Motor neuron (in vitro differentiated cells): ENCODE measurements around the gene KCNJ15. TPM values are rescaled to one million over a fixed set of nuclear protein-coding genes. Genes with fewer than 3 reads are reported as not detected.

Experiments used
- ATAC-seq, 8 experiments: fragments of 200-7000 bp; cut with Tn5 transposase; replicated peaks in 6 of 8; 2 replicates each; pipeline ENCODE4 v1.8.0; 2021; ENCODE audit warnings: mild to moderate bottlenecking in 8 of 8, moderate library complexity in 8 of 8
- H3K27ac ChIP-seq, 2 donors: fragments of 250-450 bp; sonication (Bioruptor Pico); 2 replicates each; pipeline ENCODE4 v1.9.0; 2021; ENCODE audit warnings: antibody characterized with exemption in 2 of 2, mild to moderate bottlenecking in 2 of 2, moderate library complexity in 1 of 2
- H3K4me1 ChIP-seq, 2 donors: fragments of 250-450 bp; sonication (Bioruptor Pico); replicated peaks in 1 of 2; 2 replicates each; pipeline ENCODE4 v1.6.1; 2021; ENCODE audit warnings: antibody characterized with exemption in 2 of 2, mild to moderate bottlenecking in 2 of 2, moderate library complexity in 1 of 2
- H3K4me3 ChIP-seq, 5 donors: fragments of 250-450 bp; sonication (Bioruptor Pico); 2 replicates each; pipeline ENCODE4 v1.9.0; 2021; ENCODE audit warnings: antibody characterized with exemption in 5 of 5, mild to moderate bottlenecking in 5 of 5, moderate library complexity in 4 of 5
- WGBS, 10 experiments: fragments of 450-650 bp; shearing (Covaris generic); methylation state at CpG; one replicate each; pipeline ENCODE4 v1.0.0; 2022; 5-methylcytosine and 5-hydroxymethylcytosine counted together
- in situ Hi-C, 9 experiments: fragments of 400-800 bp; cut with MboI; loops; one replicate each; pipeline ENCODE4 v1.15.0; 2021; ENCODE audit warnings: low sequenced_read_pairs in 9 of 9, low pct_unique_long_range_greater_than_20kb in 2 of 9; ENCODE audit not compliant: unreplicated experiment in 9 of 9
- total RNA-seq, 8 experiments: library from RNA; unstranded; fragments of 300-600 nt; gene quantifications; 2 replicates each; pipeline versions ENCODE4 v1.2.3 to v1.2.4, GENCODE V29; 2022

Gene KCNJ15
- total RNA-seq, 8 experiments from 2014 or later = 0.14 to 1.6 (median 0.34) TPM; not detected in 2

DNA sequence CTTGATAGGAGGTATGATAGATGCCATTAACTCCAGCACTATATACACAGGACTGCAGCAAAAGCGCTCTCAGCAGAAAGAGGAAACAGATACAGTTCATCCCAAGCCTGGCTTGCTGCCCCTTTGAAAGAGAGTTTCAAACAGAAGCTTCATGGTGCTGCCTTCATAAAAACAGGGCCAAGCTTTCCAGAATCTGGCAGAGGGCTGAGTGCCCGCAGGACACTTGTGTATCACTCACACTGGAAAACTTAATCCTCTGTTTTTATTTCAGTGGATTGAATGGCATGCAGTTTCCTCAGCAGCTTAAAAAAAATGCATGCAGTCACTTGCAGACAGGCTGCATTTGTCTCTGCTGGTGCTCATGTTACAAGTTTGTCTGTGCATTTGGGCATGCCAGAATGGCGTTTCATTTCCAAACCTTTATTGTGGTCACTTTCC, 40.4 kb downstream of the KCNJ15 start:
- in situ Hi-C loops = no loop called here
- WGBS, 10 experiments = 0 to 60% (median 39%) methylated on average over 1 to 3 of the region's 3 CpGs; no CpG with 5 or more reads in 2 of the 10 experiments
- Histone ChIP-seq H3K27ac (no peak overlapping the region), H3K4me1 (peaks cover 3 to 4% of the 10 kb centered on the region in 2 donors), H3K4me3 (no peak overlapping the region)
- peak in 5 of 8 experiments; percentile 12 to 76 (median 36) for ATAC-seq

DNA sequence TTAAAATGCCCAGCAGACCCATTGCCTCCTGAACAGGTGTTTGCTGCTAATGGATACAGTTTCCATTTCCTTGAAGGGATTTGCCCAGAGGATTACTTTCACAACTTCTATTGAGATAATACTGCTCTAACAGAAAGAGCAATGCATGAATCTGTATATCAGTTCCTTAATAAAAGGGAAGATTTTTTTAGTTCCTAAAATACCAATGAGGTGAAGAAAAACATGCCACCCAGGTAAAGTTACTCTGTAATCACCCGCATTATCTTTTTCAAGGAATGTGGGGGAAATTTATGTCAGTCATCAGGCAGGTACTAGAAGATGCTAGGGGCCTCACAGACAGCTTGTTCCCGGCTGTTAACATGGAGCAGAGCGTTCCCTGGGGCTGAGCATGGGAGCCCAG, 41.1 kb downstream of the KCNJ15 start:
- 80 to 100% (median 88%) methylated on average over 1 to 3 of the region's 3 CpGs; no CpG with 5 or more reads in 1 of the 10 experiments for WGBS, 10 experiments
- no peak overlapping the region for H3K27ac ChIP-seq
- in situ Hi-C loops = no loop called here
- ATAC-seq = no peak
- H3K4me1 ChIP-seq = peaks cover 3 to 4% of the 10 kb centered on the region in 2 donors
- H3K4me3 ChIP-seq = no peak overlapping the region

DNA sequence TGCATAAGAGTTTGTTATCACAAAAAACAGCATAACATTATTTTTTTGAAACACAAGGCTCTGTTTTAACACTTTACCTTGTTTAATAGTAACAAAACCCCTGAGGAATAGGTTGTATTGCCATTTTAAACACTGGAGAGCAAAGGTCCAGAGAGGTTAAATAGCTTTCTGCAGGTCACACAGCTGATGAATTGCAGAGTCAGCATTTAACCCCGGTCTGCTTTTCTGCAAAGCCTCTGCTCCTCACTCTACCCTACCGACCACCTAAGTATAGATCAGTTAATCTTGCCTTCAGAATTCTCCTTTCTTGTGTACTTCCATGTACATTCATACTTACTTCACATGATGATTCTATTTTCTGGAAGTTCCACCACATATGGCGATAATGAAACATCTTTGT, 42.0 kb downstream of the KCNJ15 start:
- ATAC-seq = no peak
- in situ Hi-C loops = no loop called here
- H3K4me3 ChIP-seq = no peak overlapping the region
- no peak overlapping the region for H3K27ac ChIP-seq
- peaks cover 3 to 4% of the 10 kb centered on the region in 2 donors for H3K4me1 ChIP-seq
- 79 to 100% (median 85%) methylated on average over 1 to 3 of the region's 3 CpGs; no CpG with 5 or more reads in 3 of the 10 experiments for WGBS, 10 experiments

DNA sequence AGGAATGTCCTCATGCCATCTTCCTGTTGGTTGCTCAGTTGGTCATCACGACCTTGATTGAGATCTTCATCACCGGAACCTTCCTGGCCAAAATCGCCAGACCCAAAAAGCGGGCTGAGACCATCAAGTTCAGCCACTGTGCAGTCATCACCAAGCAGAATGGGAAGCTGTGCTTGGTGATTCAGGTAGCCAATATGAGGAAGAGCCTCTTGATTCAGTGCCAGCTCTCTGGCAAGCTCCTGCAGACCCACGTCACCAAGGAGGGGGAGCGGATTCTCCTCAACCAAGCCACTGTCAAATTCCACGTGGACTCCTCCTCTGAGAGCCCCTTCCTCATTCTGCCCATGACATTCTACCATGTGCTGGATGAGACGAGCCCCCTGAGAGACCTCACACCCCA, 42.9 kb downstream of the KCNJ15 start:
- 66 to 100% (median 94%) methylated on average over 1 to 7 of the region's 8 CpGs; no CpG with 5 or more reads in 4 of the 10 experiments for WGBS, 10 experiments
- no peak overlapping the region for H3K27ac ChIP-seq
- no peak overlapping the region for H3K4me3 ChIP-seq
- in situ Hi-C loops = no loop called here
- H3K4me1 ChIP-seq = peaks cover 3 to 4% of the 10 kb centered on the region in 2 donors
- ATAC-seq = no peak

DNA sequence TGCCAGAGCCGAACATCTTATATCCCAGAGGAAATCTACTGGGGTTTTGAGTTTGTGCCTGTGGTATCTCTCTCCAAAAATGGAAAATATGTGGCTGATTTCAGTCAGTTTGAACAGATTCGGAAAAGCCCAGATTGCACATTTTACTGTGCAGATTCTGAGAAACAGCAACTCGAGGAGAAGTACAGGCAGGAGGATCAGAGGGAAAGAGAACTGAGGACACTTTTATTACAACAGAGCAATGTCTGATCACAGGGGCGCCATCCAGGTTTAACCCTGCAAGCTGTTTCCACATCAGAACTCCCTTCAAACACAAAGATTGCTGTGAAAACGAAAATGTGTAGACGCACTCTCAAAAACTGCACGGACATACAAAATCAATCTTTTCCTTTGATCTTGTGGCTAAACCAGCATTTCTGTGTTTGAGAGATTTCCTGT, 43.4 kb downstream of the KCNJ15 start:
- H3K27ac ChIP-seq = no peak overlapping the region
- no peak overlapping the region for H3K4me3 ChIP-seq
- H3K4me1 ChIP-seq = peaks cover 3 to 4% of the 10 kb centered on the region in 2 donors
- ATAC-seq = no peak
- 20 to 90% (median 80%) methylated on average over 1 to 7 of the region's 7 CpGs for WGBS, 10 experiments
- in situ Hi-C loops = no loop called here

DNA sequence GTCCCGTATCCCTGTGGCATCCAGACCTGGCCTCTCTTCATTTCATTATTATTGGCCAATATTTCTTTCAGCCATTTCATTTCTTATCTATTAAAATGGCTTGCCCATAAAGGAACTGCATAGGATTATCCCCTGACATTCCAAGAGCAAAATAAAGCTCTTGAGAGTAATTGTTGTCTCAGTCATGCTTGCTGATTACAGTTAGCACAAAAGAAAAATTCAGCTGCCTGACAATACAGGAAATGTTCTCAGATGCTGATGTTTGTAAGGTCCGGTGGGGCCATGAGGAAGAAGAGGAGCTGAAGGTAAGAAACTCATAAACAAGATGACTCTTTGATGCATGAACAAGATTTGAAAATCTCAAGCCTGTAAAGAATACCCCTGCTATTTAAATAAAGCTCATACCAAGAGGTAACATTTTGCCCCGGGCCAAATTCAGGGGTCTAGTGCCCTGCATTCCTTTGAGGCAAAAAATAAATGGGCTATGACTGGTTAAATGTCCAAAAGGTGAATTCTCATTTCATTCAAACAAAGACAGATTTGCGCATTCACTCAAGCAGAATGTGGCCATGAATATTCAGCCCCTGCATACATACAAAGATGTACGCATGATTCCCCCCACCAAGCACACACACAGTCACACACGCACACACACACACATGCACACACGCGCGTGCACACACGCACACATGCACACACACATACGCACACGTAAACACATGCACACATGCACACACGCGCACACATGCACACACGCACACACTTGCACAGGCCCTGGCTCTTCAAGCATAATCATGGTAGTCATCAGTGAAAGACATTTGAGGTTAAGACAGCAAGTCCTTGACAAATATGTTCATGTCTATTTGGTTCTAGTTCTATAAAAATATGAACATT, 44.8 kb downstream of the KCNJ15 start:
- in situ Hi-C loops = no loop called here
- H3K4me1 ChIP-seq = peaks cover 3 to 4% of the 10 kb centered on the region in 2 donors
- 20 to 97% (median 83%) methylated on average over 1 to 15 of the region's 15 CpGs for WGBS, 10 experiments
- no peak overlapping the region for H3K4me3 ChIP-seq
- peak in 3 of 8 experiments; percentile 9 to 25 (median 20) for ATAC-seq
- no peak overlapping the region for H3K27ac ChIP-seq

DNA sequence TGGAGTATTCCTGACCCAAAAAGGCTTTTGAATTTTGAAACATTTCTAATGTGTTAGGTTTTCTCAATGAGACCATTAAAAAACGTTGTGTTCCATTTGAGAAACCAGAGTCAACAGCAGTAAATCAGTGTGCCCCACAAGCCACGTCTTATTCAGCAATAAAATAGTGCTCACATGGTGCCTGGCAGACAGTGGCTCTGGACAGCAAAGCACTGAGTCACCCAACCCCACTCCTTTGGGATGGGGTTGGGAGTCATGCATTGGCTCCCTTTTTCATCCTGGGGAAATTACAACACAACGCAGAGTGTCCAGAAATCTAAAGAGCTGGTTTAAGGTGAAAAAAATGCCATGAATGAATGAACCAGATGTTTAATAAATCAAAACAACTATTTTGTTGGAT, 46.5 kb downstream of the KCNJ15 start:
- H3K27ac ChIP-seq = no peak overlapping the region
- 17 to 100% (median 71%) methylated on average over 1 to 3 of the region's 3 CpGs; no CpG with 5 or more reads in 1 of the 10 experiments for WGBS, 10 experiments
- no peak overlapping the region for H3K4me3 ChIP-seq
- peak in 3 of 8 experiments; percentile 42 to 60 (median 53) for ATAC-seq
- in situ Hi-C loops = no loop called here
- peaks cover 1 to 3% of the 10 kb centered on the region in 2 donors for H3K4me1 ChIP-seq

DNA sequence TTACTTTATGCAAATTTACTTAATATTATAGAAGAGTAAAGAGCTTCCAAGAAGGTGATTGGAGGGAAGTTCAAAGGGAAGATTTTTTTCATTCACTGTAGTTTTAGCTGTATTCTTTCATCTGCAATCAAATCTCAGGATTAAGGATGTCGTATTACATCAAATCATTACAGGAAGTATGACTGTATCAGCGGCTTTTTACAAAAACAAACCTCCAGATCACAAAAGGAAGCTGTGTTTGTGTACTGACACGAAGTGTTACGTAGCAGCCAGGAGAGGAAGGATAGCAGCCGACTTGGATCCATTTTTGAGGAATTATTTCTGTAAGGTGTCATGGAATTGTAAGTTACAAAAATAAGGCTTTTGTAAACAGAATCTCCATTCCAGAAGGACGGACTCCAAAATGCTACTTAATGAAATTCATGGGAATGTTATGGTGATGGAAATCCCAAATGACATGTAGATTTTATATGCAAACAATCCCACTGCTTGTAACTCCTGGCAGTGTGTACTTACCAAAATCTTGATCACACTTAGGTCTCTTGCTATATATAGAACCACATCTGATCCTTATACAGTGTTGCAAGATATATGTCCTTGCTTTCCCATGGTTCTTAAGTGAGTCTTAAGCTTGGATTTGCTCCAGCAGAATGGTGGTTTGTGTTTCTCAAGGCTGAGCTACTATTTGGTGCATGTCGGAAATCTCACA, 49.8 kb downstream of the KCNJ15 start:
- Histone ChIP-seq H3K27ac (no peak overlapping the region), H3K4me1 (peaks cover 0 to 4% of the 10 kb centered on the region in 2 donors), H3K4me3 (no peak overlapping the region)
- ATAC-seq = peak in 3 of 8 experiments; percentile 56 to 89 (median 73)
- in situ Hi-C loops = no loop called here
- WGBS, 10 experiments = 6 to 94% (median 71%) methylated on average over 2 to 7 of the region's 7 CpGs

DNA sequence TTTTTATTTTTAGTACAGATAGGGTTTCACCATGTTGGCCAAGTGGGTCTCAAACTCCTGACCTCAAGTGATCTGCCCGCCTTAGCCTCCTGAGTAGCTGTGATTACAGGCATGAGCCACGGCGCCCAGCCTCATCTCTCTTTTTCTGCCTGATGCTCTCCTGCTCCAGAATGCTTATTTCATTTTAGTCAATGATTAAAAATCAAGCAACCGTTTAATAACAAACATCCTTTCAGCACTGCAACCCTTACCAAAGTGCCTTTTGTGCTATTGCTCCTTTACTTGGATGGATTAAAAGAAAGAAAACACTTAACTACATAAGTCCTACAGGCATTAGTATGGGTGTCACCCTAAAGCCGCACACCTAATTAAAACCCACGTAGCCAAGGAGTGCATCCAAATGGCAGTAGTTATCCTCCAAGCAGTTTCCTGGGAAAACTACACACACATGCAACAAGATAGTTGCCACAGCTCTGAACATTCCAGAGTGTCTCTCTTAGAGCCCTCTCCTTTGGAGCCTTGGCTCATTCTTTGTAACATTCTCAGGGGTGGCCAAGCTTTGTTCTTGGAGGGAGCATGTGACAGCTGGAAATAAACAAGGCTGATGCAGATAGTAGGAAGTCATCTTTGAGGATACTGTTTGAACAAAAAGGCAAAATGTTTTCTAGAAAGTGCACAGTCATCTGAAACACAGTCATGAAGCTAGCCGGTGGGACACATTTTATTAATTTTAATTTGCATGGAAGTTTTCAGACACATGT, 51.2 kb downstream of the KCNJ15 start:
- no peak overlapping the region for H3K4me3 ChIP-seq
- in situ Hi-C loops = no loop called here
- H3K4me1 ChIP-seq = peaks cover 0 to 4% of the 10 kb centered on the region in 2 donors
- WGBS, 10 experiments = 20 to 94% (median 70%) methylated on average over 2 to 7 of the region's 7 CpGs; no CpG with 5 or more reads in 1 of the 10 experiments
- ATAC-seq = peak in 3 of 8 experiments; percentile 73 to 96 (median 78)
- no peak overlapping the region for H3K27ac ChIP-seq

DNA sequence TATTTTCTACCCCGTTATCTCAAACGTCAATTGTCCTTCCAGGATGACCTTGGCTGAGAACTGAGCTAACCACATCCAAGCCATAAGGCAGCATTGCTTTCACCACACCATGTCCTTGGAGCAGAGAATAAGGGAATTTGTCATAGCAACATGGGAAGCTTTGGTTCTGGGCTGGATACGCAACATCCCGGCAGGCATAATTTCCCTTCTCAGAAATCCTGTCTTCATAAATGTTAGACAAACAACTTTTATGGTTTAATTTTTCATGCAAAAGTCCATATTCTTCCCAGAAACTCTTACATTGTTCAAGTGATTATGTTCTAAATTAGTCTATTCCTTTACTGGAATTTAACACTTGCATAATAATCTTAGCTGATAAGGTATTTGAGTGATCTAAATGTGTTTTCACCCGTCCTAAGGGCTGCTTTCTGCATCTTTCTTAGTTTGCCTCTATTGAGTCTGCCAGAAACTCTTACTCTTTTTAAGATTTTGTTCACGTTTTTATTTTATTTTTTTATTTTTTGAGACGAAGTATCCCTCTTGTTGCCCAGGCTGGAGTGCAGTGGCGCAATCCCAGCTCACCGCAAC, 51.8 kb downstream of the KCNJ15 start:
- peak in 6 of 8 experiments; percentile 7 to 62 (median 22) for ATAC-seq
- H3K27ac ChIP-seq = no peak overlapping the region
- peaks cover 0 to 4% of the 10 kb centered on the region in 2 donors for H3K4me1 ChIP-seq
- 41 to 90% (median 70%) methylated on average over 2 to 9 of the region's 9 CpGs for WGBS, 10 experiments
- H3K4me3 ChIP-seq = no peak overlapping the region
- in situ Hi-C loops = no loop called here

DNA sequence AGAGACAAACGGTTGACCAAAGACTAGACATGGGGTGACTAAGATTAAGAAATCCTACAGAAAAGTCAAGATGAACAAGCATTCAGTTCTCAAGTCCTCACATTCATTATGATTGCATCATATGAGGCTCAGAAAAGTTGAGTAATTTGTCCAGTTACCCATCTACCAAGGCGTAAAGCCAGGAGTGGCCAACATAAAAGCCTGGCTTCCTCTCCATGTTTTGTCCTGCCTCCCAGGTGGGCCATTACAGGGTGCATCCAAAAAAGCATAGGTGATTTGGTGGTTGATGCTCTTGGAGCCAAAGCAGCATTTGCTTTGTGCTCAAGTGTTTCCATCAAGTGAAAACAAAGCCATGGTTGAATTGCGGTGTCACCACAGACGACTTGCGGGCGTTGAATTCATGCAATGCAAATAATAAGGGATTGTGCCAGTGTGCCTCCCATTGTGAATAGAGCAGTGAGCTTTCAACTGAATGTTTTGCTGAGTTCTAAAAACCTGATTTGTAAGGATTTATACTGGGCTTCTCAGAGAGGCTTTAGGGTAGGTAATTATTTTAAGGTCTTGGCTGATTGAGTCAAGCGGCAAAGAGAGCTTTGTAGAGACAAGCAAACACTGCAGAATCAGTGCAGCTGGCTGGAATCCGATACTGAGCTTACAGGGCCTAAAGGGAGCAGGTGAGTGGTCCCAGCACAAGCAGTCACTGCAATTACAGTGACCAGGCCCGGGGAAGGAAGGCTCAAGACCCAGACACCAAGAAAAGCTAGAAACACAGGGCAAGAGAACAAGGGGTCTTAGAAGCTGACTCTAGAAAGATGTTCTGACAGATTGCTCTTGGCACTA, 54.1 kb downstream of the KCNJ15 start:
- 44 to 90% (median 69%) methylated on average over 1 to 9 of the region's 9 CpGs for WGBS, 10 experiments
- no peak overlapping the region for H3K4me3 ChIP-seq
- in situ Hi-C loops = no loop called here
- H3K27ac ChIP-seq = no peak overlapping the region
- peak in 2 of 8 experiments; percentile 6 to 29 for ATAC-seq
- peaks cover 0 to 4% of the 10 kb centered on the region in 2 donors for H3K4me1 ChIP-seq
